ENCODE measurements around the gene SMG6. TPM values are rescaled to one million over a fixed set of nuclear protein-coding genes. Genes with fewer than 3 reads are reported as not detected.

Gene SMG6
- total RNA-seq, 1 donor from 2014 or later = 36.7 TPM

DNA sequence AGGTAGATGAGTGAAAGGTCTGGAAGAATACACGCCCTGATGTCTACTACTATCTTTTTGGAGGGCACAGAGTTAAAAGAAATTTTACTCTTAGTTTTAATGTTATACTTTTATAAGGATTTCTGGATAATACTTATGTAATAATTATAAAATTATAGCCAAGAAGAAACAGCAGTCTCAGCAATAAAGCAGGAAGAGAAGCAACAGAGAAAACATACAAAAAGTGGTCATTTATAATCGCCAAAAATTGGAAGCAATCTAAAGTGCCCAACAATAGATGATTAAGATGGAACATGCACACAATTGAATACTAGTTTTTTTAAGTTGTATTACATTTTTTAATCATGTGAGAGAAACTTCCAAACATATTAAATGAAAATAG lies 64.4 kb downstream of the SMG6 start:
- Mint-ChIP-seq H3K27ac (ENCODE audit: unreplicated experiment) (no peak overlapping the region), H3K36me3 (ENCODE audit: unreplicated experiment) (peaks cover 12% of the 10 kb centered on the region), H3K4me1 (ENCODE audit: unreplicated experiment) (peaks cover 39% of the 10 kb centered on the region), H3K27me3 (ENCODE audit: unreplicated experiment) (no peaks in the 10 kb centered on the region), H3K4me3 (ENCODE audit: unreplicated experiment) (no peak overlapping the region), H3K9me3 (ENCODE audit: unreplicated experiment) (no peaks in the 10 kb centered on the region)
- no peak for DNase-seq (ENCODE audit: extremely low spot score, unreplicated experiment)
- TF ChIP-seq, protein P1, sequence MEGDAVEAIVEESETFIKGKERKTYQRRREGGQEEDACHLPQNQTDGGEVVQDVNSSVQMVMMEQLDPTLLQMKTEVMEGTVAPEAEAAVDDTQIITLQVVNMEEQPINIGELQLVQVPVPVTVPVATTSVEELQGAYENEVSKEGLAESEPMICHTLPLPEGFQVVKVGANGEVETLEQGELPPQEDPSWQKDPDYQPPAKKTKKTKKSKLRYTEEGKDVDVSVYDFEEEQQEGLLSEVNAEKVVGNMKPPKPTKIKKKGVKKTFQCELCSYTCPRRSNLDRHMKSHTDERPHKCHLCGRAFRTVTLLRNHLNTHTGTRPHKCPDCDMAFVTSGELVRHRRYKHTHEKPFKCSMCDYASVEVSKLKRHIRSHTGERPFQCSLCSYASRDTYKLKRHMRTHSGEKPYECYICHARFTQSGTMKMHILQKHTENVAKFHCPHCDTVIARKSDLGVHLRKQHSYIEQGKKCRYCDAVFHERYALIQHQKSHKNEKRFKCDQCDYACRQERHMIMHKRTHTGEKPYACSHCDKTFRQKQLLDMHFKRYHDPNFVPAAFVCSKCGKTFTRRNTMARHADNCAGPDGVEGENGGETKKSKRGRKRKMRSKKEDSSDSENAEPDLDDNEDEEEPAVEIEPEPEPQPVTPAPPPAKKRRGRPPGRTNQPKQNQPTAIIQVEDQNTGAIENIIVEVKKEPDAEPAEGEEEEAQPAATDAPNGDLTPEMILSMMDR (IDR thresholded peaks at IDR 0.05) = no peak

- TF ChIP-seq, protein P1 (IDR thresholded peaks at IDR 0.05) = no peak
- Mint-ChIP-seq H3K27me3 (ENCODE audit: unreplicated experiment) (no peaks in the 10 kb centered on the region), H3K27ac (ENCODE audit: unreplicated experiment) (peak overlapping the region; percentile 82), H3K36me3 (ENCODE audit: unreplicated experiment) (peaks cover 12% of the 10 kb centered on the region), H3K4me3 (ENCODE audit: unreplicated experiment) (peak overlapping the region; percentile 67), H3K9me3 (ENCODE audit: unreplicated experiment) (no peaks in the 10 kb centered on the region), H3K4me1 (ENCODE audit: unreplicated experiment) (peaks cover 34% of the 10 kb centered on the region)
- DNase-seq (ENCODE audit: extremely low spot score, unreplicated experiment) = no peak
Observed at GRCh38 chr17:2238432-2239169, 65.0 kb downstream of the SMG6 start.

GRCh38 chr17:2237950-2238349 lies 65.6 kb downstream of the SMG6 start:
- Mint-ChIP-seq H3K4me3 (ENCODE audit: unreplicated experiment) (peak overlapping the region; percentile 67), H3K36me3 (ENCODE audit: unreplicated experiment) (peaks cover 14% of the 10 kb centered on the region), H3K9me3 (ENCODE audit: unreplicated experiment) (no peaks in the 10 kb centered on the region), H3K27ac (ENCODE audit: unreplicated experiment) (peak overlapping the region; percentile 82), H3K27me3 (ENCODE audit: unreplicated experiment) (no peaks in the 10 kb centered on the region), H3K4me1 (ENCODE audit: unreplicated experiment) (peaks cover 34% of the 10 kb centered on the region)
- DNase-seq (ENCODE audit: extremely low spot score, unreplicated experiment) = no peak
- TF ChIP-seq, protein P1 (IDR thresholded peaks at IDR 0.05) = no peak

- DNase-seq (ENCODE audit: extremely low spot score, unreplicated experiment) = no peak
- H3K27ac Mint-ChIP-seq (ENCODE audit: unreplicated experiment) = peak overlapping the region; percentile 82
- no peaks in the 10 kb centered on the region for H3K9me3 Mint-ChIP-seq (ENCODE audit: unreplicated experiment)
- peaks cover 34% of the 10 kb centered on the region for H3K4me1 Mint-ChIP-seq (ENCODE audit: unreplicated experiment)
- no peaks in the 10 kb centered on the region for H3K27me3 Mint-ChIP-seq (ENCODE audit: unreplicated experiment)
- H3K4me3 Mint-ChIP-seq (ENCODE audit: unreplicated experiment) = no peak overlapping the region
- peaks cover 12% of the 10 kb centered on the region for H3K36me3 Mint-ChIP-seq (ENCODE audit: unreplicated experiment)
- TF ChIP-seq, protein P1 (IDR thresholded peaks at IDR 0.05) = no peak
Observed at GRCh38 chr17:2237521-2237921, 66.1 kb downstream of the SMG6 start.

DNA sequence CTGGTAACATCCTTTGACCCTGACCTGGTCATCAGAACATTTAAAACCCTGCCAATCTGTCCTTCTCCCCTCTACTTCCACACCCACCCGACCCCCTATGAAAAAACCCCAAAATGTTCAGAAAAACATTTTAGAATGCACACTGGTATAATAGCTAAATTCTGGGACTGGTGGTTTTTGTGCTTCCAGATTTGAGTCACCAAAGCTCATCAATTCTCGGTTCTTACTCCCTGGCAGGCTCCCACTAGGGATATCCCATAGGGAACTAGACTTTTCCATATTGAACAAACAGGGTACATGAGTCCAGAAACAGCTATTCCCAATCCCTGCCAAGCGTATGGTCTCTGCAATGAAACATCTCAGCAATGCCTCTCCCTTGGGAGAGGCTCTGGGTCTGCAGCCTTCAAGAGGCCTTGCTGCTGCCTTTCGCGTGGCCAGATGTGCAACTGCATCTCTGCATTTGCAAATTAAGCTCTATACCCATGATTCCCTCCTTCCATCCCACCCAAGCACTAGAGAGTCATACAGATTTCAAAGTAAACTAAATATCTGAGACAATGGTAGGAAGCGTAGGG lies 67.7 kb downstream of the SMG6 start:
- TF ChIP-seq, protein P1 (IDR thresholded peaks at IDR 0.05) = no peak
- Mint-ChIP-seq H3K27ac (ENCODE audit: unreplicated experiment) (no peak overlapping the region), H3K36me3 (ENCODE audit: unreplicated experiment) (peaks cover 5% of the 10 kb centered on the region)

More for the DNA sequence above, 67.7 kb downstream of the SMG6 start:
- Mint-ChIP-seq H3K4me1 (ENCODE audit: unreplicated experiment) (peaks cover 36% of the 10 kb centered on the region), H3K9me3 (ENCODE audit: unreplicated experiment) (no peaks in the 10 kb centered on the region), H3K4me3 (ENCODE audit: unreplicated experiment) (no peak overlapping the region), H3K27me3 (ENCODE audit: unreplicated experiment) (no peaks in the 10 kb centered on the region)
- no peak for DNase-seq (ENCODE audit: extremely low spot score, unreplicated experiment)
